ENCODE data around the gene CD302. TPM values are rescaled to one million over a fixed set of nuclear protein-coding genes. Genes with fewer than 3 reads are reported as not detected.

Gene CD302
- total and polyA plus RNA-seq, 10 of the 15 experiments (the other 5 are each of a cell fraction or from before 2014, with no cell fraction given) = 0.48 to 4.0 (median 2.1) TPM

- Histone ChIP-seq H3K4me3 (no peak overlapping the region), H3K4me2 (ENCODE audit: control insufficient read depth, insufficient read depth) (no peak overlapping the region), H3K9me3 (replicated peaks; ENCODE audit: control insufficient read depth, insufficient read depth, low read length) (no peaks in the 10 kb centered on the region), H3K36me3 (ENCODE audit: control insufficient read depth in 2 of 2, insufficient read depth in 2 of 2, low read length in 1 of 2) (peaks cover 0 to 6% of the 10 kb centered on the region in 2 experiments; a peak in 1 of 4 replicates), H3K4me1 (ENCODE audit: control insufficient read depth, insufficient read depth, low read length) (no peaks in the 10 kb centered on the region), H3K79me2 (ENCODE audit: control insufficient read depth, insufficient read depth, low read length) (no peaks in the 10 kb centered on the region), H3K27ac (ENCODE audit: control insufficient read depth, insufficient read depth) (no peak overlapping the region), H3K27me3 (replicated peaks in 1 of 2; ENCODE audit: control insufficient read depth in 2 of 2, insufficient read depth in 2 of 2, low read length in 1 of 2) (no peaks in the 10 kb centered on the region), H4K20me1 (ENCODE audit: control insufficient read depth, insufficient read depth) (no peaks in the 10 kb centered on the region), H2AFZ (ENCODE audit: control insufficient read depth, low read depth, low read length) (no peak overlapping the region), H3K9ac (ENCODE audit: control insufficient read depth, insufficient read depth, low read length) (no peak overlapping the region)
- POLR2A ChIA-PET = no interaction called here
- TF ChIP-seq ZNF24 (IDR thresholded peaks at IDR 0.05) (no peak), POLR2AphosphoS2 (IDR thresholded peaks at IDR 0.05; ENCODE audit: low read depth, low read length) (no peak), BCL3 (IDR thresholded peaks at IDR 0.05; ENCODE audit: borderline replicate concordance, insufficient read depth, low read depth, low read length, poor library complexity, severe bottlenecking) (peak; percentile 2), HDAC2 (IDR thresholded peaks at IDR 0.05) (no peak), ZNF217 (IDR thresholded peaks at IDR 0.05) (no peak), KDM1A (IDR thresholded peaks at IDR 0.05; ENCODE audit: borderline replicate concordance) (no peak), CREB1 (IDR thresholded peaks at IDR 0.05; ENCODE audit: low read depth) (no peak)
- CTCF ChIA-PET = interaction anchor here (1.0 kb wide), 1 partner anchor 14 kb away, joined by 3 read pairs; no protein-coding TSS in a partner anchor
- ATAC-seq (no peak), DNase-seq (ENCODE audit: low read depth, low spot score) (no peak), FAIRE-seq (no peak)
- BruUV-seq (replicated peaks) = no TSS peak
- WGBS (ENCODE audit: insufficient coverage, insufficient replicate concordance, low lambda C conversion rate, missing lambda C conversion rate) = 97% methylated on average over 3 of the region's 3 CpGs
- RAD21 ChIA-PET (ENCODE audit: unreplicated experiment) = no interaction called here
- in situ Hi-C loops (cut with MboI) = no loop called here
- SMC1A ChIA-PET (ENCODE audit: uncharacterized antibody, unreplicated experiment) = no interaction called here
- intact Hi-C loops (cut with micrococcal nuclease; ENCODE audit: unreplicated experiment) = no loop called here
Observed at GRCh38 chr2:159776321-159776720, 21.7 kb downstream of the CD302 start.
